K562 (cell line): ENCODE measurements around the gene GYS1. TPM values are rescaled to one million over a fixed set of nuclear protein-coding genes. Genes with fewer than 3 reads are reported as not detected.
A peak's percentile ranks its signal among the peaks of the same experiment; 100 is the strongest.

Source experiments
- CHD2 ChIP-seq: IDR thresholded peaks from 2 replicates; pipeline ENCODE4 v1.6.1; 2011; ENCODE audit warnings: low read depth, low read length
- CHD4 ChIP-seq: fragments of 200-600 bp; sonication (generic); IDR thresholded peaks from 3 replicates; pipeline ENCODE4 v1.6.1; 2012; ENCODE audit warnings: low read depth, mild to moderate bottlenecking, mixed read lengths, low read length, inconsistent platforms; ENCODE audit not compliant: insufficient read depth, insufficient replicate concordance, poor library complexity, severe bottlenecking
- EP400 ChIP-seq: fragments of 450-650 bp; IDR thresholded peaks from 2 replicates; pipeline ENCODE4 v1.6.1; 2017; ENCODE audit warnings: antibody characterized with exemption, mild to moderate bottlenecking, moderate library complexity
- FOXP1 ChIP-seq: sonication (generic); formaldehyde crosslinking; IDR thresholded peaks from 2 replicates; pipeline ENCODE4 v1.8.0; 2022; ENCODE audit warnings: mild to moderate bottlenecking, missing genetic modification reagents
- GATA2 ChIP-seq: sonication (generic); formaldehyde crosslinking; IDR thresholded peaks from 2 replicates; pipeline ENCODE4 v1.4.0; 2020; ENCODE audit warnings: mild to moderate bottlenecking, missing genetic modification reagents
- HNRNPK ChIP-seq: fragments of 200-400 bp; formaldehyde crosslinking; IDR thresholded peaks from one replicate; pipeline ENCODE4 v1.6.1; 2018; ENCODE audit warnings: mild to moderate bottlenecking, low read depth, low read length; ENCODE audit not compliant: poor library complexity, severe bottlenecking
- RBBP5 ChIP-seq: fragments of 200-600 bp; sonication (generic); IDR thresholded peaks from 2 replicates; pipeline ENCODE4 v1.6.1; 2012; ENCODE audit warnings: borderline replicate concordance, mild to moderate bottlenecking, low read length, control low read depth, inconsistent platforms; ENCODE audit not compliant: insufficient read depth, poor library complexity, severe bottlenecking
- SMAD2 ChIP-seq: fragments of 150-350 bp; IDR thresholded peaks from 2 replicates; pipeline ENCODE4 v1.6.1; 2014; ENCODE audit warnings: low read depth, mild to moderate bottlenecking, low read length
- SRSF7 ChIP-seq: fragments of 200-400 bp; formaldehyde crosslinking; optimal IDR thresholded peaks from 2 replicates; pipeline ENCODE3; 2017; ENCODE audit warnings: mild to moderate bottlenecking, low read depth, low read length
- ZNF133 ChIP-seq: fragments of 250-450 bp; sonication (Bioruptor Pico); IDR thresholded peaks from 2 replicates; pipeline ENCODE4 v1.4.0; 2020; ENCODE audit warnings: mild to moderate bottlenecking
- ZNF146 ChIP-seq: IDR thresholded peaks from one replicate; pipeline ENCODE4 v1.6.1; 2018; ENCODE audit warnings: missing compliant biosample characterization; ENCODE audit not compliant: unreplicated experiment
- ZNF165 ChIP-seq: fragments of 250-450 bp; sonication (Bioruptor Pico); IDR thresholded peaks from 2 replicates; pipeline ENCODE4 v1.4.0; 2020; ENCODE audit warnings: borderline replicate concordance
- ZNF175 ChIP-seq: fragments of 200-800 bp; sonication (Bioruptor generic); IDR thresholded peaks from 2 replicates; pipeline ENCODE4 v1.6.1; 2016; ENCODE audit warnings: low read depth, mild to moderate bottlenecking, missing genetic modification characterization, missing compliant biosample characterization
- ZNF197 ChIP-seq: fragments of 200-800 bp; sonication (Bioruptor generic); IDR thresholded peaks from 2 replicates; pipeline ENCODE4 v1.6.1; 2016; ENCODE audit warnings: low read depth, missing genetic modification characterization, missing compliant biosample characterization
- ZNF324 ChIP-seq: fragments of 250-450 bp; sonication (Bioruptor Pico); IDR thresholded peaks from 2 replicates; pipeline ENCODE4 v1.4.0; 2020; ENCODE audit warnings: mild to moderate bottlenecking
- polyA plus RNA-seq, 8 experiments: library from polyadenylated mRNA; depleted of rRNA in 4 of 8; stranded (reverse) in 5 of 8; unstranded in 3 of 8; fragments of >200 nt; fragmentation: Nextera tagmentation in 2 of 8; fragmentation: Illumina TruSeq in 1 of 8; extraction: Ambion mirVana in 2 of 8; extraction: Trizol in 1 of 8; gene quantifications; 2 replicates each; pipeline versions ENCODE4 v1.2.1 to v1.2.3, GENCODE V29; 2011 to 2014; ENCODE audit warnings: inconsistent platforms in 1 of 8, missing spikeins in 1 of 8
- total RNA-seq, 7 experiments: library from RNA; depleted of rRNA in 6 of 7; stranded (reverse); fragments of >200 nt in 6 of 7; fragmentation: Illumina TruSeq in 2 of 7; extraction: Trizol in 2 of 7; gene quantifications; 2 replicates each; pipeline versions ENCODE4 v1.2.1 to v1.2.3, GENCODE V29; 2011 to 2021; ENCODE audit warnings: low replicate concordance in 1 of 7
- TF ChIP-seq, protein P1 (sequence below): fragments of 450-650 bp; conservative IDR thresholded peaks from 2 replicates; pipeline ENCODE4 v1.6.1; 2016; ENCODE audit warnings: missing genetic modification characterization, low read depth, mild to moderate bottlenecking, missing compliant biosample characterization, moderate library complexity
- TF ChIP-seq, protein P2 (sequence below): fragments of 250-450 bp; sonication (Bioruptor Pico); IDR thresholded peaks from 2 replicates; pipeline ENCODE4 v1.8.0; 2022; ENCODE audit warnings: moderate library complexity, mild to moderate bottlenecking, inconsistent platforms
- TF ChIP-seq, protein P3 (sequence below): sonication (generic); formaldehyde crosslinking; IDR thresholded peaks from 2 replicates; pipeline ENCODE4 v1.8.0; 2023; ENCODE audit warnings: mild to moderate bottlenecking, missing genetic modification reagents
- TF ChIP-seq, protein P4 (sequence below): fragments of 450-650 bp; IDR thresholded peaks from 2 replicates; pipeline ENCODE4 v1.6.1; 2017; ENCODE audit warnings: antibody characterized with exemption, mild to moderate bottlenecking

Gene GYS1
- total and polyA plus RNA-seq, 9 of the 15 experiments (the other 6 are each of a cell fraction or from before 2014, with no cell fraction given) = 1.9 to 31.1 (median 15.2) TPM

DNA sequence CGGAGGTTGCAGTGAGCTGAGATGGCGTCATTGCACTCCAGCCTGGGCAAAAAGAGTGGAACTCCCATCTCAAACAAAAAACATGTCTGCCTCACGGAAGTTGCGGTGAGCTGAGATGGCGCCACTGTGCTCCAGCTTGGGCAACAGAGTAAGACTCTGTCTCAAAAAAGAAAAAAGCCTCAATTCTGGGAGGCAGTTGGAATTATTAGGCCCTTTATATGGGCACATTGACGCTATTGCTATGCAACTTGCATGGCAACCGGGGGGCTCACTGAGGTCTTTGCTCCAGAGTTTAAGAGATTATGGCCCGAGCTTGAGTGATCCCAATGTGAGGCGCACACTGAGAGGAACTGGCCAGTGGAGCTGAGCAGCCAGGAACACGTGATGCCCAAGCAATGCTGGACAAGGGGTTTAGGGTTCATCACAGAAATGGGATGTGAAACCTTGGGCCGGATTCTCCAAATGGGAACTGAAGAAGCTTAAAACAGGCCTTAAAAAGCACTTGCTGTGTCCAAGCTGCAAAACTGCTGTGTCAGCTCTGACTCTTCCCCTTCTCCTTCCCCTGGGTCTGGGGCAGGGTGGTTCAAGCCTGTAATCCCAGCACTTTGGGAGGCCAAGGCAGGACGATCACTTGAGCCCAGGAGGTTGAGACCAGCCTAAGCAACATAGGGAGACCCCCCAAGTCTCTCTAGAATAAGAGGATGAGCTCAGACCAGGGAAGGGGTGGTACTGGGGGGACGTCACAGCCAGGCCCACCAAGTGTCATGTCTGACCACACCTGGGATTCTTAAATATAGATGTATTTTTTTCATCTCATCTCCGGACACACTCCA lies 25.5 kb downstream of the GYS1 start (continued):
- TF ChIP-seq EP400 (peak; percentile 46; the same call in 1 of the 2 replicates), ZNF324 (CRISPR knock-in tag) (peak; percentile 27; the same call in 1 of the 2 replicates), ZNF146 (CRISPR knock-in tag) (no peak), CHD2 (peak; percentile 40), ZNF197 (peak; percentile 60; the same call in 1 of the 2 replicates), SRSF7 (no peak), GATA2 (CRISPR knock-in tag) (no peak), ZNF175 (CRISPR knock-in tag) (no peak), ZNF133 (CRISPR knock-in tag) (no peak), RBBP5 (peak; percentile 12), SMAD2 (no peak), CHD4 (no peak), ZNF165 (CRISPR knock-in tag) (no peak), FOXP1 (peak; percentile 69; the same call in 1 of the 2 replicates), HNRNPK (no peak)
- TF ChIP-seq, protein P1, sequence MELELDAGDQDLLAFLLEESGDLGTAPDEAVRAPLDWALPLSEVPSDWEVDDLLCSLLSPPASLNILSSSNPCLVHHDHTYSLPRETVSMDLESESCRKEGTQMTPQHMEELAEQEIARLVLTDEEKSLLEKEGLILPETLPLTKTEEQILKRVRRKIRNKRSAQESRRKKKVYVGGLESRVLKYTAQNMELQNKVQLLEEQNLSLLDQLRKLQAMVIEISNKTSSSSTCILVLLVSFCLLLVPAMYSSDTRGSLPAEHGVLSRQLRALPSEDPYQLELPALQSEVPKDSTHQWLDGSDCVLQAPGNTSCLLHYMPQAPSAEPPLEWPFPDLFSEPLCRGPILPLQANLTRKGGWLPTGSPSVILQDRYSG (tag) = no peak
- TF ChIP-seq, protein P2, sequence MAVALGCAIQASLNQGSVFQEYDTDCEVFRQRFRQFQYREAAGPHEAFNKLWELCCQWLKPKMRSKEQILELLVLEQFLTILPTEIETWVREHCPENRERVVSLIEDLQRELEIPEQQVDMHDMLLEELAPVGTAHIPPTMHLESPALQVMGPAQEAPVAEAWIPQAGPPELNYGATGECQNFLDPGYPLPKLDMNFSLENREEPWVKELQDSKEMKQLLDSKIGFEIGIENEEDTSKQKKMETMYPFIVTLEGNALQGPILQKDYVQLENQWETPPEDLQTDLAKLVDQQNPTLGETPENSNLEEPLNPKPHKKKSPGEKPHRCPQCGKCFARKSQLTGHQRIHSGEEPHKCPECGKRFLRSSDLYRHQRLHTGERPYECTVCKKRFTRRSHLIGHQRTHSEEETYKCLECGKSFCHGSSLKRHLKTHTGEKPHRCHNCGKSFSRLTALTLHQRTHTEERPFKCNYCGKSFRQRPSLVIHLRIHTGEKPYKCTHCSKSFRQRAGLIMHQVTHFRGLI (CRISPR knock-in tag) = no peak
- TF ChIP-seq, protein P3, sequence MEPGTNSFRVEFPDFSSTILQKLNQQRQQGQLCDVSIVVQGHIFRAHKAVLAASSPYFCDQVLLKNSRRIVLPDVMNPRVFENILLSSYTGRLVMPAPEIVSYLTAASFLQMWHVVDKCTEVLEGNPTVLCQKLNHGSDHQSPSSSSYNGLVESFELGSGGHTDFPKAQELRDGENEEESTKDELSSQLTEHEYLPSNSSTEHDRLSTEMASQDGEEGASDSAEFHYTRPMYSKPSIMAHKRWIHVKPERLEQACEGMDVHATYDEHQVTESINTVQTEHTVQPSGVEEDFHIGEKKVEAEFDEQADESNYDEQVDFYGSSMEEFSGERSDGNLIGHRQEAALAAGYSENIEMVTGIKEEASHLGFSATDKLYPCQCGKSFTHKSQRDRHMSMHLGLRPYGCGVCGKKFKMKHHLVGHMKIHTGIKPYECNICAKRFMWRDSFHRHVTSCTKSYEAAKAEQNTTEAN (CRISPR knock-in tag) = no peak
- TF ChIP-seq, protein P4, sequence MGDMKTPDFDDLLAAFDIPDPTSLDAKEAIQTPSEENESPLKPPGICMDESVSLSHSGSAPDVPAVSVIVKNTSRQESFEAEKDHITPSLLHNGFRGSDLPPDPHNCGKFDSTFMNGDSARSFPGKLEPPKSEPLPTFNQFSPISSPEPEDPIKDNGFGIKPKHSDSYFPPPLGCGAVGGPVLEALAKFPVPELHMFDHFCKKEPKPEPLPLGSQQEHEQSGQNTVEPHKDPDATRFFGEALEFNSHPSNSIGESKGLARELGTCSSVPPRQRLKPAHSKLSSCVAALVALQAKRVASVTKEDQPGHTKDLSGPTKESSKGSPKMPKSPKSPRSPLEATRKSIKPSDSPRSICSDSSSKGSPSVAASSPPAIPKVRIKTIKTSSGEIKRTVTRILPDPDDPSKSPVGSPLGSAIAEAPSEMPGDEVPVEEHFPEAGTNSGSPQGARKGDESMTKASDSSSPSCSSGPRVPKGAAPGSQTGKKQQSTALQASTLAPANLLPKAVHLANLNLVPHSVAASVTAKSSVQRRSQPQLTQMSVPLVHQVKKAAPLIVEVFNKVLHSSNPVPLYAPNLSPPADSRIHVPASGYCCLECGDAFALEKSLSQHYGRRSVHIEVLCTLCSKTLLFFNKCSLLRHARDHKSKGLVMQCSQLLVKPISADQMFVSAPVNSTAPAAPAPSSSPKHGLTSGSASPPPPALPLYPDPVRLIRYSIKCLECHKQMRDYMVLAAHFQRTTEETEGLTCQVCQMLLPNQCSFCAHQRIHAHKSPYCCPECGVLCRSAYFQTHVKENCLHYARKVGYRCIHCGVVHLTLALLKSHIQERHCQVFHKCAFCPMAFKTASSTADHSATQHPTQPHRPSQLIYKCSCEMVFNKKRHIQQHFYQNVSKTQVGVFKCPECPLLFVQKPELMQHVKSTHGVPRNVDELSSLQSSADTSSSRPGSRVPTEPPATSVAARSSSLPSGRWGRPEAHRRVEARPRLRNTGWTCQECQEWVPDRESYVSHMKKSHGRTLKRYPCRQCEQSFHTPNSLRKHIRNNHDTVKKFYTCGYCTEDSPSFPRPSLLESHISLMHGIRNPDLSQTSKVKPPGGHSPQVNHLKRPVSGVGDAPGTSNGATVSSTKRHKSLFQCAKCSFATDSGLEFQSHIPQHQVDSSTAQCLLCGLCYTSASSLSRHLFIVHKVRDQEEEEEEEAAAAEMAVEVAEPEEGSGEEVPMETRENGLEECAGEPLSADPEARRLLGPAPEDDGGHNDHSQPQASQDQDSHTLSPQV = peak; percentile 57; the same call in 1 of the 2 replicates
